NCI-H128 (cell line): ENCODE data around the gene UBA3.

Experiments used
- DNase-seq: peaks from one replicate; lab custom pipeline; 2025; ENCODE audit not compliant: unreplicated experiment; lab: John Stamatoyannopoulos, UW

UBA3 gene

DNA sequence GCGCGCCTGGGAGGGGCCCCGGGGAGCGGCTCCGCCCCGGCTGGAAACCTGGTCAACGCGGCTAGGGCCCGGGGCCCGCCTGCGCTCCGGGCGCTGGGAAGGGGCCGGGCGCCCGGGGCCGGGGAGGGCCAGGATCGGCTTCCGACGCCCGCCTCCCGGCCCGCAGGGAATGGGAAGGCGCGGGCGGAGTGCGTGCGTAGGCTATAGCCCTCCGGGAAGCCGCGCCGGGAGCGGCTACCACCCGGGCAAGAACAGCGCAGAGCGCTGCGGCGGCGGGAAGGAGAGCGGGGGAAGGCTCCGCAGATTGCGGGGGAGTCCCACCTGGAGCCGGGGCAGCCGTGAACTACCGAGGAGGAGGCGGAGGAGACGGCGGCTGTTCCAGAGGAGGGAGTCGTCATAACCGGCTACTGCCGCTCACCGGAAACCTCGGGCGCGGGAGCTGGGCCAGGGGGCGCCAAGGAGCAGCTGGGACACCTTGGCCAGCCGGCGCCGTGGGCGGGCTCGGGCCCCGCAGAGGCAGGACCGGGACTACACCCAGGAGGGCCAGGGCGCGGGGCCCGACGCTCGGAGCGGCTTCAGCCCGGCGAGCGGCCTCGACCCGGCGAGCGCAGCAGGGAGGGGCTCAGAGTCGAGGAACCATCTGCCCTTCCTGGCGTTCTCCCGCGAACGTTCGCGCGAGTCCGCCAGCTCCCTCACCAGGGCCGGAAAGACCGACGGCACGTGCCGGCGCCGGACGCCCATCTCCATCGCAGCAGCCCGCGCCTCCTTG lies 66.7 kb downstream of the UBA3 start, which contains the start of gene EOGT:
Gene EOGT, minus strand, starts transcription at position 432 of the 769 bp plus-strand sequence. CDS start 3,838 bp downstream, outside the sequence.
- peak; percentile 35 for DNase-seq

DNA sequence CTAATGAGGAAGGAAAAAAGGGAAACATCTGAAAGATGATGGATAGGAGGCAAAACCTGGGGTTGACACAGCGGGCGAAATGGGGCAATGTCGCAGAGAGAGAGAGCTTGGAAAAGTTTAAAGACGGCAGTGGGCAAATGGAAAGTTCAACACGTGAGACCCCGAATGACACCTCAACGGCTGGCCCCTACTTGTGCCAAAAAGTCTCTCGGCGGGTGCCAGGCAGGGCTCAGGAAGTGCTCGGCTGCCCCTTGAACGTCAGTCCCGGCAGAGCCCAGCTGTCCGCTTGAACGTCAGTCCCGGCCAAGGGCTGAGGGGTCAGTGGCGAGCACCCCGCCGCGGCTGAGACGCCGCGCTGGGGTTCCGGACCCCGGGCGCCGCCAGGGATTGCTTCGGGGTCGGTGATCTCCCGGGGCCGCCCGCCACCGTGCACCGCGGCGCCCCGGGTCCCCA lies 67.3 kb downstream of the UBA3 start:
- no peak for DNase-seq

DNA sequence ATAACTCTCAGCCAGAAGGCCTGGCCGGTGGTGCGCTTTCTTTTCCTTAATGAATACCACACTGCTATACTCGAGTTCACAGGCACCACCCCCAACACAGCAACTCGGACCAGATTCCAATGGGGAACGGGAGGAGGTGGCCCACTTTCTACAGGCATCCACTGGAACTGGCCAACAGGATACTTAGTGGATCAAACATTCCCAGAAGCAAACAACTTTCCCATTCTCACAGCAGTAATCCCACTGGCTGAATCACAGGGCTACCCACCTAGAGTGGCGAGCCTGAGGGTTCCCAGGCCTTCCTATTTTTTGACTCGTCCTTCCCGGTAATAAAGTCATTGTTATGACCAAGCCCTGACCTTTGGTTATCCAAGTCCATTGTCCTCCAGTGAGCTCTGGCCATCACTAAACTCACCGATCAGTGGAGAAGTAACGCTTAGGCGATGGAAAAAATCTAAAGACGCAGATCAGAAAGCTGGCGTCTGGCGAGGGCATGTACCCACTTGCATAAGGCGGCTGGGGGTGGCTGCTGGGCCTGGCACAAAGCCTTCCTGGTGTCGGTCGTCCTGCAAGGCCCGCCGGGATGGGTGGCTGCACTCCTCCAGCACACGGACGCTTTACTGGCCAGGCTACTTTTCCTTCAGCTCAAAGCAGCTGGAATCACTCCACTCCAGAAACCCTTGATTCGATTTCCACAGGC lies 67.9 kb downstream of the UBA3 start:
- DNase-seq = no peak

DNA sequence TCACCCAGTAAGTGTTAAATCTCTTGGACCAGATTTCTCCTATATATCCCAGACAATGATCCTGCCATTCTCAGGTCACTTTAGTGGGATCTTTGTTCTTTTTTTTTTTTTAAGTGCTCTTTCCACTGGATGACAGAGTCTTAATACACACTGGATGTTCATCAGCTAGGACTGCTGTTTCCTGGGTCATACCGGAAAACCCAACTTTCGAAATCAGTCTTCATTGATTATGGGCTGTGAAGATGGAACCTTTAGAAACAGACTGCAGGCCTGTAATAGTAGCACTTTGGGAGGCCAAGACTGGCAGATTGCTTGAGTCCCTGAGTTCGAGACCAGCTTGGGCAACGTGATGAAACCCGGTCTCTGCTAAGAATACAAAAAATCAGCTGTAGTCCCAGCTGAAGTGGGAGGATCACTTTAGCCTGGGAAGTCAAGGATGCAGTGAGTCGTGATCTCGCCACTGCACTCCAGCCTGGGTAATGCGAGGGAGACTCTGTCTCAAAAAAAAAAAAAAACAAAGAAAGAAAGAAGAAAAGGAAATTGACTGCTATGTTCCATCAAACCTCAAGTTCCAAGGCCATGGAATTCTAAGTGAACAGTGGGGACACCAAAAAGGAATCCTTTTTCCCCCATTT lies 69.0 kb downstream of the UBA3 start:
- no peak for DNase-seq

DNA sequence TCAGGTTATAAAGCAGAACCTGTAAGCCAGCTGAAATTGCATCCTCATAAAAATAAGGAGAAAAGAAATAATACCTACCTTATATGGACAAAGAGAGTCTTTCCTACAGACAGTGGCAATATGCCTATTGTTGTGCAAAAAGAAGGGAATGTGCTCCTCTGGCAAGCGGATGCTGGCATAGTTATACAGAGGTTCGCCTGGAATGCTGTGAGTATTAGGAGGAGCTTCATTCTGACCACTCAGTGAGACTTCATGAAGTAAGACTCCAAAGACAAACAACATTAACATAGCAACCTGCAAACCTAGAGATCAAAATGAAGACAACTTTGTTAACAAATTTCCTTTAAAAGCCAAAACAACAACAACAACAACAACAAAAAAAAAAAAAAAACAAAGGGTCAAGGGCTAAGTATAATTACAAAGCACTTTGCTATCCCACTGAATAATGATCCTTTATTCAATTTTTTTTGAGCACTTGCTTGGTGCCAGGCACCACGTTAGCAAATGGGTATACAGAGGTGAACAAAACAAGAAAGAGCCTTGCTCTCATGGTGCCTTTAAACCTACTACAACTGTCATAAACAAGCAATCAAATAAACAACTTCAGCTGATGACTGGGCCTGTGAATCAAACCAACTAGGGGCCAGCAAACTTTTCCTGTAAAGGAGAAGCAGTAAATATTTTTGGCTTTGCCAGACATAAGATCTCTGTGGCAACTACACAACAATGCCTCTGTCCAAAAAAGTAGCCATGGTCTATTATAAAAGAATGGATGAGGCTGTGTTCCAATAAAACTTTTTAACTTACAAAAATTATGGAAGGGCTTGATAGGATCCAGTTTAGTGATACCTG lies 70.4 kb downstream of the UBA3 start:
- DNase-seq = no peak

DNA sequence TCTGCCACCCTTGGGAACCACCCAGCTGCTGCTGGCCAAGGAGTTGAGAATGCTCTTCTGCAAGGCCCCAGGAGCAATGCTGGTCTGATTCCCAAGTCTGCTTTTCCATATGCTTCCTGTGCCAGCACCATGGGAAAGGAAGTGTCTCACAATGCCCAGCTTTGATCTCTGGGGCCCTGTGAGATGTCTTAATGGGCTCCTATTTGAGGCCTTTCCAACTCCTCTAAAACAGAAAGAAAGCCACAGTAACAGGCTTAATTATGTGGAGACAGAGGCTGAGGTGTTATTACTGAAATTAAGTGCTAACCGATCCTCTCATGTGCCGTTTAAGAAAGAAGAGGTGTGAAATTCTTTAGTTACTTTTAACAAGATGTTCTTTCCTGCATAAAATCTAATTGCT lies 71.2 kb downstream of the UBA3 start:
- no peak for DNase-seq

DNA sequence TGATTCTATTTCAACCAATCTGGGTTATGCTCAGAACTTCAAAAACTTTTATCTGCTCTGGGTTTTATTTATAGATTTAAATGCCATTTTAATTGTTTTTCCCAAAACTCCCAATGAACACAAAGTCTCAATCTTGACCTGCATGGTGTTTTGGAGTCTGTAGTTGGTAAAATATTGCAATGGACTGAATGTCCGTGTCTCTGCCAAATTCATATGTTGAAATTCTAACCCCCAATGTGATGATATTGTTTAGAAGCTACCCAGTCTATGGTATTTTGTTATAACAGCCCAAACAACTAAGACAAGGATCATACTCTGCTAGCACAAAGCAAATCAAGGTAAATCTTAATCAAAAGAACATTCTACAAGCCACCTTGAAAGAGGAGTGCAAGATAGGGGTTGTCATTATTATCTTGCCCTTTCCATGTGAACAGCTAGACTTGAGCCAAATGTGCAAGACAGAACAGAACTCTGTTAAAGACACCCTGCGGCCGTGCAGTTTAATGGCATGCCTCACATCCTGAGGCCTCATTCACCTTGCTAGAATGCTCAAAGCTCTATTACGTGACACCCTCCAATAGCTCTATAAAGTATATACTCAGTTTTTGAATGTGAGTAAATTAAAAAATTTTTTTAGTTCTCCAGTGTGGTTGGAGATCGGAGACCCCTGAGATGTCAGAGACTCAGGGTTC lies 74.2 kb downstream of the UBA3 start:
- no peak for DNase-seq

DNA sequence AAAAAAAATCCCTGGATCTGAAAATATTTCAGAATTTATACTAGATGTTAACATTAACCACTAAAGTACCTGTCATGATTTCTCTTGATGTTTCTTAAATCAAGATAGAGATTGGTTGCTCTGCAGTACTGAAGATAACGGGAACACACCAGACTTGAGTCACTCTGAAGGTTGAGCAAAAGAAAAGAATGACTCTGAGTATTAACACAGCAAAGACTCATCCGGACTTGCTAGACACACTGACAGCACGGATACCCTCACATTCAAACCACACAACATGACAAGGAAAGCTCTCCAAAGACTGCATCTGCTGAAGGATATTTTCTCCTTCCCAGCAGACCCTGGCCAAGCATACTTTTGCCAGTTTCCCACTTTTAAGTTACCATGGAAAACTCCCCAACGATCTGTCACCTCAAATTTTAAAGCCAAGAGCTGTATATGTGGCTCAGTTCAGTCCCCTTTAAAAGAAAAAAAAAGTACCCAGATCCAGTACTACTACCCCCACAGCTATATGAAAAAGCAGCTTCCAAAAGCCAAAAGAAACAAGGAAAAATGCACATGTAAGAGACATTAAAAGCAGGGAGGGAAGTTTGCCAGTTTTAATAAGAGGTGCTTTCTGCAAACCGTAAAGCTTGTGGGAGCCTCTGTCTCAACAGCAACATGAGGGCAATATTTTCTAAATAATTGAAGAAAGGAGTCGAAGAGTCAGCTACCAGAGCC lies 74.9 kb downstream of the UBA3 start:
- no peak for DNase-seq
